K562 (cell line): ENCODE results near the gene CD36. TPM values are rescaled to one million over a fixed set of nuclear protein-coding genes. Genes with fewer than 3 reads are reported as not detected.
A peak's percentile ranks its signal among the peaks of the same experiment; 100 is the strongest.

Experiments used
- FOXP4 ChIP-seq: sonication (generic); formaldehyde crosslinking; IDR thresholded peaks from 2 replicates; pipeline ENCODE4 v1.8.0; 2022; ENCODE audit warnings: mild to moderate bottlenecking, missing genetic modification reagents, borderline replicate concordance
- GATAD2B ChIP-seq: fragments of 450-650 bp; IDR thresholded peaks from 2 replicates; pipeline ENCODE4 v1.6.1; 2017; ENCODE audit warnings: mild to moderate bottlenecking, borderline replicate concordance
- GMEB1 ChIP-seq: fragments of 250-450 bp; sonication (Bioruptor Pico); IDR thresholded peaks from 2 replicates; pipeline ENCODE4 v1.4.0; 2020; ENCODE audit warnings: mild to moderate bottlenecking
- HOMEZ ChIP-seq: fragments of 250-450 bp; sonication (Bioruptor Pico); IDR thresholded peaks from 2 replicates; pipeline ENCODE4 v1.4.0; 2020; ENCODE audit warnings: mild to moderate bottlenecking, moderate library complexity
- ID3 ChIP-seq, 2 experiments: fragments of 250-450 bp in 1 of 2; fragments of 450-650 bp in 1 of 2; sonication (Bioruptor Pico) in 1 of 2; IDR thresholded peaks; 2 replicates each; pipeline versions ENCODE4 v1.6.1 to v1.8.0; 2016 to 2021; ENCODE audit warnings: mild to moderate bottlenecking in 2 of 2, moderate library complexity in 2 of 2, missing compliant biosample characterization in 1 of 2, missing genetic modification characterization in 1 of 2
- MTF1 ChIP-seq: fragments of 250-450 bp; sonication (Bioruptor Pico); IDR thresholded peaks from 2 replicates; pipeline ENCODE4 v1.9.0; 2021; ENCODE audit warnings: moderate library complexity, mild to moderate bottlenecking, inconsistent platforms, borderline replicate concordance
- MYC ChIP-seq, 2 experiments: fragments of 250-450 bp in 1 of 2; sonication (Bioruptor Pico) in 1 of 2; IDR thresholded peaks; 2 replicates each; pipeline versions ENCODE4 v1.5.1 to v1.6.1; 2012 to 2021; ENCODE audit warnings: low read depth in 2 of 2, borderline replicate concordance in 1 of 2, improper control_type of control experiment in 1 of 2, low read length in 1 of 2, mild to moderate bottlenecking in 1 of 2, moderate library complexity in 1 of 2
- NFIX ChIP-seq: fragments of 250-450 bp; sonication (Bioruptor Pico); IDR thresholded peaks from 2 replicates; pipeline ENCODE4 v1.4.0; 2020; ENCODE audit warnings: low read depth, mild to moderate bottlenecking, moderate library complexity
- PPARD ChIP-seq: fragments of 250-450 bp; sonication (Bioruptor Pico); IDR thresholded peaks from 2 replicates; pipeline ENCODE4 v1.8.0; 2022; ENCODE audit warnings: inconsistent platforms, mild to moderate bottlenecking, moderate library complexity
- YBX1 ChIP-seq: fragments of 450-650 bp; IDR thresholded peaks from 2 replicates; pipeline ENCODE4 v1.7.1; 2016; ENCODE audit warnings: mild to moderate bottlenecking
- ZC3H11A ChIP-seq: IDR thresholded peaks from 2 replicates; pipeline ENCODE4 v1.6.1; 2012; ENCODE audit warnings: low read depth, low read length, improper control_type of control experiment
- ZNF140 ChIP-seq: fragments of 250-450 bp; sonication (Bioruptor Pico); IDR thresholded peaks from 2 replicates; pipeline ENCODE4 v1.8.0; 2021; ENCODE audit warnings: moderate library complexity, mild to moderate bottlenecking, inconsistent platforms
- ZNF277 ChIP-seq: fragments of 250-450 bp; sonication (Bioruptor Pico); IDR thresholded peaks from 2 replicates; pipeline ENCODE4 v1.8.0; 2022; ENCODE audit warnings: inconsistent platforms, mild to moderate bottlenecking, moderate library complexity, borderline replicate concordance
- ZNF408 ChIP-seq: fragments of 250-450 bp; sonication (Bioruptor Pico); IDR thresholded peaks from 2 replicates; pipeline ENCODE4 v1.4.0; 2020; ENCODE audit warnings: low read depth, mild to moderate bottlenecking, moderate library complexity
- ZNF449 ChIP-seq: fragments of 250-450 bp; sonication (Bioruptor Pico); IDR thresholded peaks from 2 replicates; pipeline ENCODE4 v1.8.0; 2022; ENCODE audit warnings: moderate library complexity, mild to moderate bottlenecking, inconsistent platforms
- ZNF76 ChIP-seq: fragments of 250-450 bp; sonication (Bioruptor Pico); IDR thresholded peaks from 2 replicates; pipeline ENCODE4 v1.4.0; 2020; ENCODE audit warnings: mild to moderate bottlenecking, moderate library complexity, borderline replicate concordance
- ZNF77 ChIP-seq: fragments of 250-450 bp; sonication (Bioruptor Pico); IDR thresholded peaks from 2 replicates; pipeline ENCODE4 v1.5.0; 2020
- polyA plus RNA-seq, 8 experiments: library from polyadenylated mRNA; depleted of rRNA in 4 of 8; stranded (reverse) in 5 of 8; unstranded in 3 of 8; fragments of >200 nt; fragmentation: Nextera tagmentation in 2 of 8; fragmentation: Illumina TruSeq in 1 of 8; extraction: Ambion mirVana in 2 of 8; extraction: Trizol in 1 of 8; gene quantifications; 2 replicates each; pipeline versions ENCODE4 v1.2.1 to v1.2.3, GENCODE V29; 2011 to 2014; ENCODE audit warnings: inconsistent platforms in 1 of 8, missing spikeins in 1 of 8
- total RNA-seq, 7 experiments: library from RNA; depleted of rRNA in 6 of 7; stranded (reverse); fragments of >200 nt in 6 of 7; fragmentation: Illumina TruSeq in 2 of 7; extraction: Trizol in 2 of 7; gene quantifications; 2 replicates each; pipeline versions ENCODE4 v1.2.1 to v1.2.3, GENCODE V29; 2011 to 2021; ENCODE audit warnings: low replicate concordance in 1 of 7

The CD36 gene
- total and polyA plus RNA-seq, 9 of the 15 experiments (the other 6 are each of a cell fraction or from before 2014, with no cell fraction given), result 0.09 to 4.0 (median 0.42) TPM

- TF ChIP-seq HOMEZ (CRISPR knock-in tag), result 0 out of 2 replicates have a peak, but pooled peaks have one; percentile 71
- 0 out of 2 replicates have a peak, but pooled peaks have one; percentile 65 for TF ChIP-seq PPARD (CRISPR knock-in tag)
- peak; percentile 64 for TF ChIP-seq NFIX
- peak; percentile 86 for TF ChIP-seq ZNF76
- TF ChIP-seq FOXP4, result no peak
- TF ChIP-seq ZNF77 (CRISPR knock-in tag), result 0 out of 2 replicates have a peak, but pooled peaks have one; percentile 68
- peak; percentile 96 for TF ChIP-seq ZNF277 (CRISPR knock-in tag)
- TF ChIP-seq ZNF140 (CRISPR knock-in tag), result peak; percentile 53; the same call in 1 of the 2 replicates
- TF ChIP-seq GATAD2B, result no peak
- TF ChIP-seq ZNF408 (CRISPR knock-in tag), result peak; percentile 93
- TF ChIP-seq MYC (IDR thresholded peaks at IDR 0.05; ENCODE audit: low read depth, low read length), result no peak
- TF ChIP-seq MYC (CRISPR knock-in tag; IDR thresholded peaks at IDR 0.05; ENCODE audit: borderline replicate concordance, low read depth), result no peak
- TF ChIP-seq GMEB1, result peak; percentile 38; the same call in 1 of the 2 replicates
- peak; percentile 94 for TF ChIP-seq ZNF449 (CRISPR knock-in tag)
- no peak for TF ChIP-seq ZC3H11A
- peak; percentile 80 for TF ChIP-seq MTF1 (CRISPR knock-in tag)
- TF ChIP-seq YBX1, result no peak
- peak; percentile 67; the same call in 1 of the 2 replicates for TF ChIP-seq ID3 (CRISPR knock-in tag; IDR thresholded peaks at IDR 0.05)
- no peak for TF ChIP-seq ID3 (tag; IDR thresholded peaks at IDR 0.05)
These were observed 44.3 kb downstream of the CD36 start (continued) for GRCh38 chr7:80682744-80683143.
